Activated T-cell treated with anti-CD3 and anti-CD28 coated beads, Interleukin-2, amount 50 U/mL, for 24 hours (primary cell): ENCODE measurements around the gene UVRAG.

Source experiments
- DNase-seq: peaks from one replicate; pipeline ENCODE4 v3.0.0-alpha.2; 2020
- H3K27ac Mint-ChIP-seq: 2 replicates; pipeline ENCODE4 v1.8.0; 2020; ENCODE audit warnings: mild to moderate bottlenecking, mixed read lengths
- H3K27me3 Mint-ChIP-seq: 2 replicates; pipeline ENCODE4 v1.8.0; 2020; ENCODE audit warnings: mixed read lengths
- H3K36me3 Mint-ChIP-seq: 2 replicates; pipeline ENCODE4 v1.8.0; 2020; ENCODE audit warnings: low read depth, mixed read lengths
- H3K4me1 Mint-ChIP-seq: 2 replicates; pipeline ENCODE4 v1.8.0; 2020; ENCODE audit warnings: low read depth, mixed read lengths
- H3K4me3 Mint-ChIP-seq: 2 replicates; pipeline ENCODE4 v1.8.0; 2020; ENCODE audit warnings: mild to moderate bottlenecking, moderate library complexity, mixed read lengths
- H3K9me3 Mint-ChIP-seq: 2 replicates; pipeline ENCODE4 v1.8.0; 2020; ENCODE audit warnings: mixed read lengths

UVRAG gene

GRCh38 chr11:76005756-76006155 is 190.7 kb downstream of the UVRAG start:
- Mint-ChIP-seq H3K4me1 (no peaks in the 10 kb centered on the region), H3K4me3 (no peak overlapping the region), H3K36me3 (peaks cover 78% of the 10 kb centered on the region), H3K27ac (no peak overlapping the region), H3K9me3 (peaks cover 9% of the 10 kb centered on the region), H3K27me3 (no peaks in the 10 kb centered on the region)
- DNase-seq = no peak

GRCh38 chr11:76007166-76007565 is 192.2 kb downstream of the UVRAG start:
- no peak for DNase-seq
- no peaks in the 10 kb centered on the region for H3K4me1 Mint-ChIP-seq
- H3K4me3 Mint-ChIP-seq = no peak overlapping the region
- H3K36me3 Mint-ChIP-seq = peaks cover 80% of the 10 kb centered on the region
- no peaks in the 10 kb centered on the region for H3K9me3 Mint-ChIP-seq
- H3K27ac Mint-ChIP-seq = no peak overlapping the region
- no peaks in the 10 kb centered on the region for H3K27me3 Mint-ChIP-seq

- Mint-ChIP-seq H3K36me3 (peaks cover 88% of the 10 kb centered on the region), H3K9me3 (no peaks in the 10 kb centered on the region), H3K4me3 (no peak overlapping the region), H3K27ac (no peak overlapping the region), H3K27me3 (no peaks in the 10 kb centered on the region), H3K4me1 (no peaks in the 10 kb centered on the region)
- no peak for DNase-seq
Observed at GRCh38 chr11:76008474-76008873, 193.5 kb downstream of the UVRAG start.

- Mint-ChIP-seq H3K9me3 (no peaks in the 10 kb centered on the region), H3K36me3 (peaks cover 87% of the 10 kb centered on the region), H3K27me3 (no peaks in the 10 kb centered on the region), H3K27ac (no peak overlapping the region), H3K4me3 (no peak overlapping the region), H3K4me1 (no peaks in the 10 kb centered on the region)
- DNase-seq = no peak
Observed at GRCh38 chr11:76010051-76010450, 195.0 kb downstream of the UVRAG start.

- DNase-seq = no peak
- no peak overlapping the region for H3K27ac Mint-ChIP-seq
- H3K36me3 Mint-ChIP-seq = peaks cover 84% of the 10 kb centered on the region
- peaks cover 3% of the 10 kb centered on the region for H3K4me1 Mint-ChIP-seq
- no peak overlapping the region for H3K4me3 Mint-ChIP-seq
- no peaks in the 10 kb centered on the region for H3K27me3 Mint-ChIP-seq
- H3K9me3 Mint-ChIP-seq = peaks cover 16% of the 10 kb centered on the region
Observed at GRCh38 chr11:76013526-76013925, 198.5 kb downstream of the UVRAG start.

GRCh38 chr11:76023236-76024068 is 208.4 kb downstream of the UVRAG start:
- H3K27ac Mint-ChIP-seq = no peak overlapping the region
- H3K4me3 Mint-ChIP-seq = no peak overlapping the region
- H3K4me1 Mint-ChIP-seq = peaks cover 11% of the 10 kb centered on the region
- peaks cover 2% of the 10 kb centered on the region for H3K9me3 Mint-ChIP-seq
- no peak for DNase-seq
- H3K36me3 Mint-ChIP-seq = peaks cover 58% of the 10 kb centered on the region
- H3K27me3 Mint-ChIP-seq = no peaks in the 10 kb centered on the region

GRCh38 chr11:76025068-76025467 is 210.1 kb downstream of the UVRAG start:
- Mint-ChIP-seq H3K9me3 (no peaks in the 10 kb centered on the region), H3K27ac (no peak overlapping the region), H3K36me3 (peaks cover 54% of the 10 kb centered on the region), H3K4me1 (peaks cover 11% of the 10 kb centered on the region), H3K27me3 (no peaks in the 10 kb centered on the region), H3K4me3 (no peak overlapping the region)
- no peak for DNase-seq

GRCh38 chr11:76025817-76026216 is 210.8 kb downstream of the UVRAG start:
- Mint-ChIP-seq H3K4me1 (peaks cover 11% of the 10 kb centered on the region), H3K9me3 (no peaks in the 10 kb centered on the region), H3K4me3 (no peak overlapping the region), H3K27ac (no peak overlapping the region), H3K27me3 (no peaks in the 10 kb centered on the region), H3K36me3 (peaks cover 48% of the 10 kb centered on the region)
- no peak for DNase-seq

- no peak overlapping the region for H3K4me3 Mint-ChIP-seq
- peaks cover 6% of the 10 kb centered on the region for H3K4me1 Mint-ChIP-seq
- no peaks in the 10 kb centered on the region for H3K9me3 Mint-ChIP-seq
- peaks cover 44% of the 10 kb centered on the region for H3K36me3 Mint-ChIP-seq
- H3K27me3 Mint-ChIP-seq = no peaks in the 10 kb centered on the region
- H3K27ac Mint-ChIP-seq = no peak overlapping the region
- no peak for DNase-seq
Observed at GRCh38 chr11:76026281-76026680, 211.3 kb downstream of the UVRAG start.

- DNase-seq = no peak
- Mint-ChIP-seq H3K4me3 (no peak overlapping the region), H3K27ac (no peak overlapping the region), H3K4me1 (peaks cover 4% of the 10 kb centered on the region), H3K9me3 (no peaks in the 10 kb centered on the region), H3K36me3 (peaks cover 40% of the 10 kb centered on the region), H3K27me3 (no peaks in the 10 kb centered on the region)
Observed at GRCh38 chr11:76026862-76027261, 211.9 kb downstream of the UVRAG start.

- no peak overlapping the region for H3K27ac Mint-ChIP-seq
- H3K4me1 Mint-ChIP-seq = no peaks in the 10 kb centered on the region
Observed at GRCh38 chr11:76030286-76030685, 215.3 kb downstream of the UVRAG start.

GRCh38 chr11:76030968-76031590 is 216.1 kb downstream of the UVRAG start:
- Mint-ChIP-seq H3K4me3 (no peak overlapping the region), H3K27ac (no peak overlapping the region)

More at GRCh38 chr11:76030286-76030685, 215.3 kb downstream of the UVRAG start:
- no peak overlapping the region for H3K4me3 Mint-ChIP-seq
- H3K9me3 Mint-ChIP-seq = no peaks in the 10 kb centered on the region
- no peaks in the 10 kb centered on the region for H3K27me3 Mint-ChIP-seq
- peaks cover 21% of the 10 kb centered on the region for H3K36me3 Mint-ChIP-seq
- no peak for DNase-seq

GRCh38 chr11:76033699-76034098 is 218.7 kb downstream of the UVRAG start:
- no peaks in the 10 kb centered on the region for H3K27me3 Mint-ChIP-seq
- peaks cover 2% of the 10 kb centered on the region for H3K4me1 Mint-ChIP-seq
- no peak overlapping the region for H3K27ac Mint-ChIP-seq
- H3K4me3 Mint-ChIP-seq = no peak overlapping the region
- peaks cover 19% of the 10 kb centered on the region for H3K36me3 Mint-ChIP-seq
- no peak for DNase-seq
- H3K9me3 Mint-ChIP-seq = no peaks in the 10 kb centered on the region

More at GRCh38 chr11:76030968-76031590, 216.1 kb downstream of the UVRAG start:
- Mint-ChIP-seq H3K4me1 (no peaks in the 10 kb centered on the region), H3K36me3 (peaks cover 22% of the 10 kb centered on the region), H3K27me3 (no peaks in the 10 kb centered on the region), H3K9me3 (no peaks in the 10 kb centered on the region)
- no peak for DNase-seq

GRCh38 chr11:76035020-76035419 is 220.0 kb downstream of the UVRAG start:
- no peaks in the 10 kb centered on the region for H3K9me3 Mint-ChIP-seq
- H3K36me3 Mint-ChIP-seq = peaks cover 11% of the 10 kb centered on the region
- H3K4me1 Mint-ChIP-seq = peaks cover 3% of the 10 kb centered on the region
- no peaks in the 10 kb centered on the region for H3K27me3 Mint-ChIP-seq
- H3K4me3 Mint-ChIP-seq = no peak overlapping the region
- no peak overlapping the region for H3K27ac Mint-ChIP-seq
- DNase-seq = no peak

GRCh38 chr11:76038608-76039007 is 223.6 kb downstream of the UVRAG start:
- peaks cover 3% of the 10 kb centered on the region for H3K4me1 Mint-ChIP-seq
- DNase-seq = no peak
- H3K9me3 Mint-ChIP-seq = no peaks in the 10 kb centered on the region
- H3K27me3 Mint-ChIP-seq = no peaks in the 10 kb centered on the region
- no peak overlapping the region for H3K27ac Mint-ChIP-seq
- no peak overlapping the region for H3K4me3 Mint-ChIP-seq
- peaks cover 16% of the 10 kb centered on the region for H3K36me3 Mint-ChIP-seq
